OCI-LY3 (cell line): ENCODE results near the gene ERBB2.

Experiments
- H2AFZ ChIP-seq: fragments of 200-600, 300-600 bp; shearing (Covaris generic); 2 replicates; pipeline ENCODE4 v1.6.0; 2014; ENCODE audit warnings: antibody characterized with exemption, low read depth, low read length
- H3K27ac ChIP-seq: fragments of 200-600, 300-600 bp; sonication (generic); 2 replicates; pipeline ENCODE4 v1.5.1; 2014; ENCODE audit warnings: mild to moderate bottlenecking, low read length, moderate library complexity, mixed read lengths
- H3K27me3 ChIP-seq: fragments of 200-600, 300-600 bp; sonication (generic); 2 replicates; pipeline ENCODE4 v1.6.1; 2014; ENCODE audit warnings: low read depth, low read length, mixed read lengths
- H3K36me3 ChIP-seq: fragments of 200-600, 300-600 bp; sonication (generic); replicated peaks from 2 replicates; pipeline ENCODE3; 2014; ENCODE audit warnings: low read depth, low read length, mixed read lengths
- H3K4me1 ChIP-seq: fragments of 300-600, 200-600 bp; sonication (generic); 2 replicates; pipeline ENCODE4 v1.6.1; 2014; ENCODE audit warnings: low read length, mixed read lengths
- H3K4me2 ChIP-seq: fragments of 200-600, 300-600 bp; sonication (generic); 2 replicates; pipeline ENCODE4 v1.6.1; 2014; ENCODE audit warnings: low read length, mixed read lengths
- H3K4me3 ChIP-seq: fragments of 300-600, 200-600 bp; sonication (generic); 2 replicates; pipeline ENCODE4 v1.5.1; 2014; ENCODE audit warnings: antibody characterized with exemption, mild to moderate bottlenecking, low read length, moderate library complexity
- H3K79me2 ChIP-seq: fragments of 300-600, 200-600 bp; shearing (Covaris generic); 2 replicates; pipeline ENCODE4 v1.6.1; 2014; ENCODE audit warnings: mild to moderate bottlenecking, low read length, mixed read lengths
- H3K9ac ChIP-seq: fragments of 300-600, 200-600 bp; shearing (Covaris generic); 2 replicates; pipeline ENCODE4 v1.6.0; 2014; ENCODE audit warnings: mild to moderate bottlenecking, low read length, moderate library complexity
- H3K9me3 ChIP-seq: fragments of 200-600, 300-600 bp; shearing (Covaris generic); 2 replicates; pipeline ENCODE4 v1.6.1; 2014; ENCODE audit warnings: low read length, mixed read lengths; ENCODE audit not compliant: insufficient read depth
- H4K20me1 ChIP-seq: fragments of 200-600, 300-600 bp; sonication (generic); 2 replicates; pipeline ENCODE4 v1.6.1; 2016; ENCODE audit warnings: low read length, mixed read lengths; ENCODE audit not compliant: insufficient read depth
- EZH2phosphoT487 ChIP-seq: fragments of 200-600 bp; shearing (Covaris generic); IDR thresholded peaks from 2 replicates; pipeline ENCODE4 v1.6.1; 2018; ENCODE audit warnings: antibody characterized with exemption, mixed run types, low read depth
- TF ChIP-seq, protein P1 (sequence below): fragments of 200-600, 300-600 bp; sonication (generic); IDR thresholded peaks from 2 replicates; pipeline ENCODE4 v1.5.1; 2014; ENCODE audit warnings: antibody characterized with exemption, low read length, low read depth

ERBB2 gene

DNA sequence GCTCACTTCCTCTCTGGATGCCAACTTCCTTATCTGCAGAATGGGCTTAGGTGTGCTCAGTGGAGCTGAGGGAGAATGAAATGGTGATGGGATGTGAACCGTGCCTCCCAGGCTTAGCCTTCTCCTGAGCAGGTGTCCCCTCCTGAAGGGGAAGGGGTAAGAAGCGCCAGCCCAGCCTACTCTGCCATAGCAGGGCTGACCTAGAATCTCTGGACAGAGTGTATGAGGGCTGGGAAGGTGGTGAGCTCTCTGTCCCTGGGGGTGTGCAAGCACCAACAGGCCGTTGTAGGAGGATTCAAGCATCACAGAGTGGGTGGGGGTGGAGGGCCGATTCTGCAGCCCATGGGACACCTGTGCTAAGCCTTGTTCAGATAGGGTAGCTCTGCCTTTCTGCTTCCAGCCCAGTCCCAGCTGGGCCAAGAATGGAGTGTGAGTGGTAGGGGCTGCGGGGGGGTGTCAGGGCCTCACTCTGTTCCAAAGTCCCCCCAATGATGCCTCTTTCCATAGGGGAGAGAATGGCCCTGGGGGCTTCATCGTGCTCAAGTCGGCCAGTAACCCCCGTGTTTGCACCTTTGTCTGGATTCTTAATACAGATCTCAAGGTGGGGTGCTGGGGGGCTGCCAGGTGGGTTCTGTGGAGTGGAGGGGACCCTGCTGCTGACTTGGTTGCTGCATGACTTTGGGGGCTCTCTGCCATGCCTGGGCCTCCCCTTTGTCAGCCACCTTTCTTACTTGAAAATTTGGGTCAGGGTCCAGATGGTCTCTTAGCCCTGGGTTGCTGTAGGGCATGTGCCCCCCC lies 37.9 kb upstream of the ERBB2 start:
- no peak overlapping the region for H3K4me2 ChIP-seq
- H3K79me2 ChIP-seq: no peaks in the 10 kb centered on the region
- no peak overlapping the region for H3K9ac ChIP-seq
- no peak overlapping the region for H3K27ac ChIP-seq
- H2AFZ ChIP-seq: no peak overlapping the region
- TF ChIP-seq, protein P1, sequence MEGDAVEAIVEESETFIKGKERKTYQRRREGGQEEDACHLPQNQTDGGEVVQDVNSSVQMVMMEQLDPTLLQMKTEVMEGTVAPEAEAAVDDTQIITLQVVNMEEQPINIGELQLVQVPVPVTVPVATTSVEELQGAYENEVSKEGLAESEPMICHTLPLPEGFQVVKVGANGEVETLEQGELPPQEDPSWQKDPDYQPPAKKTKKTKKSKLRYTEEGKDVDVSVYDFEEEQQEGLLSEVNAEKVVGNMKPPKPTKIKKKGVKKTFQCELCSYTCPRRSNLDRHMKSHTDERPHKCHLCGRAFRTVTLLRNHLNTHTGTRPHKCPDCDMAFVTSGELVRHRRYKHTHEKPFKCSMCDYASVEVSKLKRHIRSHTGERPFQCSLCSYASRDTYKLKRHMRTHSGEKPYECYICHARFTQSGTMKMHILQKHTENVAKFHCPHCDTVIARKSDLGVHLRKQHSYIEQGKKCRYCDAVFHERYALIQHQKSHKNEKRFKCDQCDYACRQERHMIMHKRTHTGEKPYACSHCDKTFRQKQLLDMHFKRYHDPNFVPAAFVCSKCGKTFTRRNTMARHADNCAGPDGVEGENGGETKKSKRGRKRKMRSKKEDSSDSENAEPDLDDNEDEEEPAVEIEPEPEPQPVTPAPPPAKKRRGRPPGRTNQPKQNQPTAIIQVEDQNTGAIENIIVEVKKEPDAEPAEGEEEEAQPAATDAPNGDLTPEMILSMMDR: no peak
- peaks cover 52% of the 10 kb centered on the region for H3K4me1 ChIP-seq
- H3K9me3 ChIP-seq: no peaks in the 10 kb centered on the region
- H3K36me3 ChIP-seq: peaks cover 9% of the 10 kb centered on the region
- H3K4me3 ChIP-seq: no peak overlapping the region
- no peaks in the 10 kb centered on the region for H4K20me1 ChIP-seq
- peaks cover under 1% of the 10 kb centered on the region; the same call in 1 of the 2 replicates for H3K27me3 ChIP-seq

DNA sequence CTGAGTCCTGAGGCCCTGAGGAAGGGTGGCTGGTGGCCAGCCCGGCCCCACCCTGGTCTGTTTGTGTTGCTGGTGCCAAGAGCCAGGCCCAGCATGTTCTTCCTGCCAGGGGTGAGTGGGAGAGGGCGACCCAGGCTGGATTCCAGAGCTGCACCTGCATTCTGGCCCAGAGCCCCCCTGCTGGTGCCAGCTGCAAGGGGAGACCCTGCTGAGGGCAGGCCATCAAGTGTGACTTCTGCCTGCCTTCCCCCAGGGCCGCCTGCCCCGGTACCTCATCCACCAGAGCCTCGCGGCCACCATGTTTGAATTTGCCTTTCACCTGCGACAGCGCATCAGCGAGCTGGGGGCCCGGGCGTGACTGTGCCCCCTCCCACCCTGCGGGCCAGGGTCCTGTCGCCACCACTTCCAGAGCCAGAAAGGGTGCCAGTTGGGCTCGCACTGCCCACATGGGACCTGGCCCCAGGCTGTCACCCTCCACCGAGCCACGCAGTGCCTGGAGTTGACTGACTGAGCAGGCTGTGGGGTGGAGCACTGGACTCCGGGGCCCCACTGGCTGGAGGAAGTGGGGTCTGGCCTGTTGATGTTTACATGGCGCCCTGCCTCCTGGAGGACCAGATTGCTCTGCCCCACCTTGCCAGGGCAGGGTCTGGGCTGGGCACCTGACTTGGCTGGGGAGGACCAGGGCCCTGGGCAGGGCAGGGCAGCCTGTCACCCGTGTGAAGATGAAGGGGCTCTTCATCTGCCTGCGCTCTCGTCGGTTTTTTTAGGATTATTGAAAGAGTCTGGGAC lies 37.1 kb upstream of the ERBB2 start:
- Histone ChIP-seq H3K36me3 (peaks cover 9% of the 10 kb centered on the region), H3K9ac (no peak overlapping the region), H3K27me3 (peaks cover 6% of the 10 kb centered on the region), H4K20me1 (no peaks in the 10 kb centered on the region), H2AFZ (no peak overlapping the region), H3K79me2 (no peaks in the 10 kb centered on the region), H3K9me3 (no peaks in the 10 kb centered on the region), H3K4me2 (no peak overlapping the region), H3K4me1 (peaks cover 57% of the 10 kb centered on the region), H3K27ac (no peak overlapping the region), H3K4me3 (no peak overlapping the region)
- TF ChIP-seq EZH2phosphoT487: no peak
- TF ChIP-seq, protein P1: no peak

DNA sequence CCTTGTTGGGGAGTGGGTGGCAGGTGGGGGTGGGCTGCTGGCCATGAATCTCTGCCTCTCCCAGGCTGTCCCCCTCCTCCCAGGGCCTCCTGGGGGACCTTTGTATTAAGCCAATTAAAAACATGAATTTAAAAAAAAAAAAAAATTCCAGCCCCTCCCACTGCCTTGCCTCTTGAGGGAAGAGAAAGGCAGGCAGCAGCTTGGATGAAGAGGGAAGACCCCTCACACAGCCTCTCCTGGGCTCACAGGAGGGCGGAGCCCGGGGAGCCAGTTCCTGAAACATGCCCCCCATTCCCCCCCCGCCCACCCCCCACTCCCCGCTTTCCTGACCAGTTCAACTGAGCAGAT lies 36.5 kb upstream of the ERBB2 start:
- H3K9ac ChIP-seq: no peak overlapping the region
- H3K4me3 ChIP-seq: no peak overlapping the region
- no peak overlapping the region for H3K27ac ChIP-seq
- no peak for TF ChIP-seq EZH2phosphoT487
- TF ChIP-seq, protein P1: no peak
- H3K9me3 ChIP-seq: no peaks in the 10 kb centered on the region
- no peak overlapping the region for H2AFZ ChIP-seq
- H3K36me3 ChIP-seq: peaks cover 4% of the 10 kb centered on the region
- H3K4me1 ChIP-seq: peaks cover 57% of the 10 kb centered on the region
- no peaks in the 10 kb centered on the region for H4K20me1 ChIP-seq
- H3K27me3 ChIP-seq: peaks cover 6% of the 10 kb centered on the region
- H3K79me2 ChIP-seq: no peaks in the 10 kb centered on the region
- H3K4me2 ChIP-seq: no peak overlapping the region
